Effector memory CD8-positive, alpha-beta T cell (primary cell): ENCODE data around the gene NAAA.

ENCODE experiments used
- ATAC-seq: fragments of 150-1000 bp; cut with Tn5 transposase; replicated peaks from 2 replicates; pipeline ENCODE4 v1.10.0; 2021; ENCODE audit warnings: mild to moderate bottlenecking, moderate library complexity
- DNase-seq, 3 experiments: peaks; one replicate each; pipeline ENCODE4 v3.0.0; 2021
- H3K27ac Mint-ChIP-seq, 2 donors: one replicate each; pipeline ENCODE4 v1.8.0; 2022; ENCODE audit warnings: mild to moderate bottlenecking in 2 of 2, mixed read lengths in 2 of 2, moderate library complexity in 2 of 2
- H3K27me3 Mint-ChIP-seq, 2 donors: one replicate each; pipeline ENCODE4 v1.8.0; 2022; ENCODE audit warnings: mixed read lengths in 2 of 2
- H3K36me3 Mint-ChIP-seq: one replicate; pipeline ENCODE4 v1.8.0; 2022; ENCODE audit warnings: mild to moderate bottlenecking, moderate library complexity, mixed read lengths; ENCODE audit not compliant: insufficient read depth
- H3K4me1 Mint-ChIP-seq, 2 donors: one replicate each; pipeline ENCODE4 v1.8.0; 2022; ENCODE audit warnings: low read depth in 2 of 2, mixed read lengths in 2 of 2
- H3K4me3 Mint-ChIP-seq, 2 donors: one replicate each; pipeline ENCODE4 v1.8.0; 2022; ENCODE audit warnings: mild to moderate bottlenecking in 2 of 2, mixed read lengths in 2 of 2, moderate library complexity in 2 of 2
- H3K9me3 Mint-ChIP-seq, 2 donors: one replicate each; pipeline ENCODE4 v1.8.0; 2022; ENCODE audit warnings: mixed read lengths in 2 of 2

NAAA gene

DNA sequence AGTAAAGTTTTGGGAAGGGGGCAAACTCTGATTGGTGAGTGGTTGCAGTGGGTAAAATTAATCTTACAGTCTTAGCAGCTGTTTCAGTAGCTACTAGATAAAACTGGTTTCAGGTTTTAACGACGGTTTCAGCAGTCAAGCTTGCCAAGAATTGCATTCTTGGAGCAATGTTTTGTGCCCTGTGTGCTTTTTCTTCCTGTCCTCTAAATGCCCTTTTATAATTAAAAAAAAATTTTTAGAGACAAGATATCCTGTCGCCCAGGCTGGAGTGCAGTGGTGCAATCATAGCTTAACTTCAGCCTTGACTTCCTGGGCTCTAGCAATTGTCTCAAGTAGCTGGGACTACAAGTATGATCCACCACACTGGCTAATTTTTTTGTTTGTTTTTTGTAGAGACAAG lies 32.3 kb downstream of the NAAA start:
- peaks cover 7 to 8% of the 10 kb centered on the region in 2 donors for H3K27me3 Mint-ChIP-seq
- ATAC-seq: no peak
- DNase-seq: no peak
- no peaks in the 10 kb centered on the region for H3K36me3 Mint-ChIP-seq
- no peak overlapping the region for H3K4me3 Mint-ChIP-seq
- no peaks in the 10 kb centered on the region for H3K4me1 Mint-ChIP-seq
- no peaks in the 10 kb centered on the region for H3K9me3 Mint-ChIP-seq
- H3K27ac Mint-ChIP-seq: no peak overlapping the region

- peaks cover 7 to 8% of the 10 kb centered on the region in 2 donors for H3K27me3 Mint-ChIP-seq
- H3K36me3 Mint-ChIP-seq: no peaks in the 10 kb centered on the region
- H3K9me3 Mint-ChIP-seq: no peaks in the 10 kb centered on the region
- no peak overlapping the region for H3K27ac Mint-ChIP-seq
- no peak for DNase-seq
- no peak overlapping the region for H3K4me3 Mint-ChIP-seq
- no peaks in the 10 kb centered on the region for H3K4me1 Mint-ChIP-seq
- ATAC-seq: no peak
Measured at GRCh38 chr4:75907966-75908365, 32.8 kb downstream of the NAAA start.

DNA sequence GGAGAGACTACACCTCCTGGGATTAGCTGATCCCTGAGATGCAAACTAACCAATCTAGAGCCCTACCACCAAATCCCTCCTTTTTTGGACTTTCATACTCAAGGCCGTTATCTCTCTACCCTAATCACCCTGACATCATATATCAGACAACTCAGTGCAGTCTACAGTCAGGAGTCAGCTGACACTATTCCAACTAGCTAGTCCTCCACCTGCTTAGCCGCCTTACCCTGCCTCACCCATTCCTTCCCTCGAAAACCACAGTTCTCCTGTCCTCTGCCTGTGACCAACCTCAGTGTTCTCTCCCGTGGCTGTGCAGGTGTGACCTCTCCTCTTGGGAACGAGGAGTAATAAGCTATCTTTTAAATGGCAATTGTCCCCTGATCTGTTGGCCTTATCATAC lies 36.7 kb downstream of the NAAA start:
- DNase-seq (no peak), ATAC-seq (no peak)
- Mint-ChIP-seq H3K9me3 (no peaks in the 10 kb centered on the region), H3K27ac (no peak overlapping the region), H3K4me1 (no peaks in the 10 kb centered on the region), H3K27me3 (peaks cover 7 to 8% of the 10 kb centered on the region in 2 donors), H3K4me3 (no peak overlapping the region), H3K36me3 (no peaks in the 10 kb centered on the region)

- ATAC-seq (no peak), DNase-seq (no peak)
- Mint-ChIP-seq H3K36me3 (no peaks in the 10 kb centered on the region), H3K4me1 (no peaks in the 10 kb centered on the region), H3K27me3 (peaks cover 7 to 8% of the 10 kb centered on the region in 2 donors), H3K4me3 (no peak within 1 kb of the TSS), H3K9me3 (no peaks in the 10 kb centered on the region), H3K27ac (no peak within 1 kb of the TSS)
Measured at GRCh38 chr4:75902352-75902751, 38.5 kb downstream of the NAAA start, which contains the start of gene PPEF2. Gene PPEF2 (minus strand): TSS chr4:75902452. CDS start chr4:75896325, 6,127 bp downstream.

GRCh38 chr4:75898536-75898935 lies 42.3 kb downstream of the NAAA start:
- no peaks in the 10 kb centered on the region for H3K9me3 Mint-ChIP-seq
- H3K36me3 Mint-ChIP-seq: no peaks in the 10 kb centered on the region

DNA sequence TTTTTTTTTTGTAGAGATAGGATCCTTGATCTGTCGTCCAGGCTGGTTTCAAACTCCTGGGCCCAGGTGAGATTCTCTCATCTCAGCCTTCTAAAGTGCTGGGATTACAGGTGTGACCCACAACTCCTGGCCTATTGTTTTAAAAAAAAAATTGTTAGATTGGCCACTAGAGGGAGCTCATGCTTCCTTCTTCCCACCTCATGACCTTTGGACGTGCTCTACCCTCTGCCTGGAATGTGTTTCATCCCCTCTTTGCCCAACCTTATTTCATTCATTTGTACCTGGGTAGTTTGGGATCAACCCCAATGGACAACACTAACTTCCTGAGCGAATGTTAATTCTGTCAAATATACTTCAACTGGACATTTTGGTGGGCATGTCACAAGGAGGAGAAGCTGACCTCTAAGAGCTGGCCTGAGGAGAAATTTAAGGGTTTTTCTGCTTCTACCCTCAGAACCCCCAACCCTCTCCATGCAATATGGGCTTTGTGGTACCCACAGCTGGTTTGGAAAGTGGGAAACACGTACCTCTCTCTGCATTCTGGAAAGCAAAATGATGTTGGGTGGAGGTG lies 45.0 kb downstream of the NAAA start:
- H3K27ac Mint-ChIP-seq: no peak overlapping the region
- H3K9me3 Mint-ChIP-seq: no peaks in the 10 kb centered on the region
- H3K4me3 Mint-ChIP-seq: no peak overlapping the region
- ATAC-seq (peak; percentile 56), DNase-seq (peak; percentile 5 to 17 (median 11))
- H3K4me1 Mint-ChIP-seq: no peaks in the 10 kb centered on the region
- no peaks in the 10 kb centered on the region for H3K36me3 Mint-ChIP-seq
- no peaks in the 10 kb centered on the region for H3K27me3 Mint-ChIP-seq

More at GRCh38 chr4:75898536-75898935, 42.3 kb downstream of the NAAA start:
- ATAC-seq (no peak), DNase-seq (no peak)
- Mint-ChIP-seq H3K27ac (no peak overlapping the region), H3K27me3 (no peaks in the 10 kb centered on the region), H3K4me1 (no peaks in the 10 kb centered on the region), H3K4me3 (no peak overlapping the region)

DNA sequence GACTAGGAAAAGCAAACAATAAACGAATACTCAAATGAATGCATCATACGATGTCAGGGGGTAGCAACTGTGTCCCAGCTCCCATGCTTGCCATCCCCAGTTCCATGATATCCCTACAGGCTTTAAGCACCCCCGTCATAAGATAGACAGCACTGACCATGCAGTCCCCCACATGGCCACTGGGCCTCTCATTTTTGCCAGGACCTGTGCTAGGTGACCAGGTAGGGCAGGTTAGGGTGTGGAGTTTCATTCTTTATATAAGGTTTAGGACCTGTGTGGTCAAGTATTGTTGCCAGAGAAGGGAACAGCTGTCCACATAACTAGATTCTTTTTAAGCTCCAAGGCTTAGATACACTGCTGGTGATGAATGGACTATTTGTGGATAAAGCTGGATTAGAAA lies 48.3 kb downstream of the NAAA start:
- Mint-ChIP-seq H3K36me3 (no peaks in the 10 kb centered on the region), H3K9me3 (no peaks in the 10 kb centered on the region), H3K4me3 (no peak overlapping the region), H3K4me1 (no peaks in the 10 kb centered on the region), H3K27me3 (peaks cover 0 to 7% of the 10 kb centered on the region in 2 donors), H3K27ac (no peak overlapping the region)
- DNase-seq: no peak
- ATAC-seq: no peak

- no peak overlapping the region for H3K27ac Mint-ChIP-seq
- H3K9me3 Mint-ChIP-seq: no peaks in the 10 kb centered on the region
- no peak for ATAC-seq
- H3K4me3 Mint-ChIP-seq: no peak overlapping the region
- no peaks in the 10 kb centered on the region for H3K4me1 Mint-ChIP-seq
- DNase-seq: no peak
- H3K27me3 Mint-ChIP-seq: peaks cover 0 to 7% of the 10 kb centered on the region in 2 donors
- H3K36me3 Mint-ChIP-seq: no peaks in the 10 kb centered on the region
Measured at GRCh38 chr4:75891611-75892010, 49.2 kb downstream of the NAAA start.

DNA sequence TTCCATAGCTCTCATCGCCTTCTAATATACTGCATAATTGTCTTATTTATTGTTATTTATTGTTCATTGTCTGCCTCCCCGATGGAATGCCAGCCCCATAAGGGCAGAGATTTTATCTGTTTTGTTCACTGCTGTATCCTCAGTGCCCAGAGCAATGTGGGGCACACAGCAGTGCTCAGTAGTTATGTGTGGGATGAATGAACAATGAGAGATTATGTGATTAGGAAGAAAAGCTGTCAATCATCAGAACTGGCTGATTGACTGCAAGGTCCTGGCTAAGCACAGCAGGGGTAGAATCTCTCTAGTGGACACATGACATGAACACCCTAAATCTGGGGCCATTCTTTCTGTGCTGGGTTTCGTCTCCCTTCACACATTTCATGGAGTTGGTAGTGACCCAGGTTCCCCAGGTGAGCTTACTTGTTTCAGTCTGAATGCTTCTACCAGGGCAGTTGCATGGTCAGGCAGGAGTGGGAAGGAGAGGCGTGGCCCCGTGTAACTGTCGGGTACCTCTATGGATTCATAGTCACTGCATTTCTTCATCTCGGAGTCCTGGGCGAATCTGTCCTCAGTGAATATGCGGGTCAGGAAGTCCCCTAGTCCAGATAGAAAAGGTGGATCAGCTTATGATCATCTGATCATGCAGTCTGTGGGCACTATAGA lies 51.1 kb downstream of the NAAA start:
- Mint-ChIP-seq H3K9me3 (no peaks in the 10 kb centered on the region), H3K27ac (no peak overlapping the region), H3K4me1 (no peaks in the 10 kb centered on the region), H3K27me3 (peaks cover 0 to 7% of the 10 kb centered on the region in 2 donors), H3K4me3 (no peak overlapping the region), H3K36me3 (peaks cover 3% of the 10 kb centered on the region)
- DNase-seq: no peak
- no peak for ATAC-seq

GRCh38 chr4:75886104-75886503 lies 54.7 kb downstream of the NAAA start:
- Mint-ChIP-seq H3K4me3 (no peak overlapping the region), H3K4me1 (no peaks in the 10 kb centered on the region), H3K36me3 (peaks cover 3% of the 10 kb centered on the region), H3K27me3 (peaks cover 0 to 7% of the 10 kb centered on the region in 2 donors), H3K27ac (no peak overlapping the region), H3K9me3 (no peaks in the 10 kb centered on the region)
- ATAC-seq (no peak), DNase-seq (no peak)

DNA sequence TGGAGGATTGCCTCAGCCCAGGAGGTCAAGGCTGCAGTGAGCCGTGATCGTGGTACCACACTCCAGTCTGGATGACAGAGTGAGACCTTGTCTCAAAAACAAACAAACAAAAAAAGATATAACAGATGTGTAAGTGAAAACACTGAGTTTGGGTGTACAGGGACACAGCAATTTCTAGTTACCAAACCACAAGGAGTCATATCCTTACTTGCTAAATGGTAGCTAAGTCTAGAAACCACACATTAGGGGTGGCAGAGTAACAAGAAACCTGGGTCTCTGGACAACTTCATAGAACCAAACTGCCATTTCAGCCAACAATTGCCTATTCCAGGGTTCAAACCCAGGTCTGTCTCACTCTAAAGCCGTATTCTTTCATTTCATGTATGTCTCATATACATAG lies 59.3 kb downstream of the NAAA start:
- DNase-seq: no peak
- ATAC-seq: no peak
- H3K9me3 Mint-ChIP-seq: no peaks in the 10 kb centered on the region
- H3K4me1 Mint-ChIP-seq: peaks cover 0 to 3% of the 10 kb centered on the region in 2 donors
- peaks cover 5 to 9% of the 10 kb centered on the region in 2 donors for H3K27me3 Mint-ChIP-seq
- H3K4me3 Mint-ChIP-seq: no peak overlapping the region
- no peak overlapping the region for H3K27ac Mint-ChIP-seq
- peaks cover 3% of the 10 kb centered on the region for H3K36me3 Mint-ChIP-seq

DNA sequence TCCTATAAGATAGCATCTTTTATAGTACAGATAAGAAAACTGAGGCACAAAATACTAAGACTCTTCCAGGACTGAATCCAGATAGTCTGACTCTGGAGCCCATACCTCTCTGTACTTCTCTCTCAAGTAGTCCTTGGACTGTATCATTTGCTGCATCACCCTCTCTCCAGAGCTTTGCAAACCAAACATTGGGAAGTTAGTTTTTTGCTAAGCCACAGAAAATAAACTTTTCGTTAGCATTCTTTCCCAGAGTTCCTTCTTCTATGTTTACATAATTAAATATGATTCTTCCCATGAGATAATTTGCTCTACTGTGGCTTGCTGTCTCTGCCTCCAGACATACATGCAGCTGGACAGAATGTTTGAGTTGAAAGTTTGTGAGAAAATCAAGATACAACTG lies 60.5 kb downstream of the NAAA start:
- DNase-seq (no peak), ATAC-seq (no peak)
- peaks cover 11 to 20% of the 10 kb centered on the region in 2 donors for H3K27me3 Mint-ChIP-seq
- H3K36me3 Mint-ChIP-seq: no peaks in the 10 kb centered on the region
- H3K4me1 Mint-ChIP-seq: peaks cover 0 to 3% of the 10 kb centered on the region in 2 donors
- H3K9me3 Mint-ChIP-seq: no peaks in the 10 kb centered on the region
- H3K27ac Mint-ChIP-seq: no peak overlapping the region
- H3K4me3 Mint-ChIP-seq: no peak overlapping the region

DNA sequence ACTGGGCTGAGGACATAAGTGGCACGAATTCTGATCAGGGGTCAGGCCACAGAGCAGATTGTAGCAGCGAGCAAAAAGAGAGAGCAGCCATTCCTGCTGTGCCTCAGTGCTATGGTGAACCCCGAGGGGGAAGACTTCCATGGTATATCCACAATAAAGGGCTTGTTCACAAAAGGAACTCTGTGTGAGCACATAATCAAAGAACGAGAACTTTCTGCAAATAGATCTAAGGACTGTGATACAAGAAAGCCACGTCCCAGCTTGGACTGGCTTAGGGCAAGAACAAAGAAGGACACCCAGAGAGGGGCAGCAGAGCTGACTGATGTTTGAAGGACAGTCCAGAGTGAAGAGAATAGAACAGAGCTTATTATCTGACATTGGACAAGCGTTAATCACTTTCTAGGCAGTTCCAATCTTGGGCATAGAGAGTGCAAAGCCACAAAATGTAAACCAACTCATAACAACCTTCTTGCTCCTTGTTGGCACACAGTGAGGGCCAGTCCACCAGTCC lies 62.5 kb downstream of the NAAA start:
- ATAC-seq: no peak

DNA sequence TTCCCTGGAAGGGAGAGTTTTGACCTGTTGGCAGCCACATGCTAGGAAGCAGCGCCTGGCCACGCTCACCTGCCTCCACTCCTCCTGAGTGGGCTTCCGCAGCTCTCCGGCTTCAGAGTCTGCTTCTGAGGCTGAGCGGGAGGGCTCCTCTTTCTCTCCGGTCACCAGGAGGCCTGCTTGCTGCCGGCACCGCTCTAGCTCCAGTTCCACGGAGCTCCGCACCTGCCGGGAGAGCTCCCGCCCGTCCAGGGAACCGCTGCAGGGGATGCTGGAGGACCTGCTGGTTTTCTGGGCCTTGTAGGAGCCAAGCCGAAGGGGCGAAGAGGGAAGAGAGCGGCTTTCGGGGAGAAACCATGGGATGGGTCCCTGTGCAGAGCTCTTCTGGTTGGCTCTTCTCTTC lies 64.6 kb downstream of the NAAA start:
- no peak for DNase-seq
- no peak for ATAC-seq
- Mint-ChIP-seq H3K27ac (no peak overlapping the region), H3K27me3 (peaks cover 11 to 20% of the 10 kb centered on the region in 2 donors), H3K4me3 (no peak overlapping the region), H3K36me3 (no peaks in the 10 kb centered on the region), H3K4me1 (peaks cover 0 to 3% of the 10 kb centered on the region in 2 donors), H3K9me3 (no peaks in the 10 kb centered on the region)

More for the DNA sequence above, 62.5 kb downstream of the NAAA start:
- no peak for DNase-seq
- H3K4me1 Mint-ChIP-seq: peaks cover 0 to 3% of the 10 kb centered on the region in 2 donors
- H3K27me3 Mint-ChIP-seq: peaks cover 11 to 20% of the 10 kb centered on the region in 2 donors
- H3K36me3 Mint-ChIP-seq: no peaks in the 10 kb centered on the region
- no peak overlapping the region for H3K27ac Mint-ChIP-seq
- H3K9me3 Mint-ChIP-seq: no peaks in the 10 kb centered on the region
- no peak overlapping the region for H3K4me3 Mint-ChIP-seq
